Small intestine (tissue), 7 donors: ENCODE measurements around the gene GIN1. TPM values are rescaled to one million over a fixed set of nuclear protein-coding genes. Genes with fewer than 3 reads are reported as not detected.

Experiments used
- DNase-seq, 2 donors: peaks; one replicate each; pipeline versions ENCODE4 v3.0.0 to v3.0.0-alpha.2; 2013
- FAIRE-seq: peaks from 2 replicates; lab custom pipeline; 2012; peaks lifted over from hg19 to GRCh38; lab: Jason Lieb, UNC
- H3K27ac ChIP-seq, 3 donors: one replicate each; pipeline ENCODE4 v1.5.1; 2013; ENCODE audit warnings: low read length in 2 of 3, mild to moderate bottlenecking in 2 of 3, control low read depth in 1 of 3, inconsistent platforms in 1 of 3, low read depth in 1 of 3, moderate library complexity in 1 of 3
- H3K27me3 ChIP-seq, 3 donors: one replicate each; pipeline ENCODE4 v1.6.1; 2013; ENCODE audit warnings: low read length in 3 of 3, inconsistent platforms in 1 of 3; ENCODE audit not compliant: control insufficient read depth in 3 of 3, insufficient read depth in 3 of 3
- H3K36me3 ChIP-seq, 3 donors: one replicate each; pipeline ENCODE4 v1.6.1; 2013; ENCODE audit warnings: low read length in 3 of 3, inconsistent platforms in 1 of 3, low read depth in 1 of 3, mild to moderate bottlenecking in 1 of 3, moderate library complexity in 1 of 3; ENCODE audit not compliant: control insufficient read depth in 3 of 3, insufficient read depth in 2 of 3
- H3K4me1 ChIP-seq, 3 donors: one replicate each; pipeline ENCODE4 v1.6.1; 2013; ENCODE audit warnings: low read length in 2 of 3, inconsistent platforms in 1 of 3, low read depth in 1 of 3, mild to moderate bottlenecking in 1 of 3, moderate library complexity in 1 of 3; ENCODE audit not compliant: control insufficient read depth in 3 of 3, insufficient read depth in 2 of 3
- H3K4me3 ChIP-seq, 3 donors: one replicate each; pipeline ENCODE4 v1.5.1; 2013; ENCODE audit warnings: low read length in 3 of 3, control low read depth in 1 of 3, inconsistent platforms in 1 of 3, low read depth in 1 of 3, mild to moderate bottlenecking in 1 of 3, moderate library complexity in 1 of 3
- H3K9me3 ChIP-seq, 2 donors: one replicate each; pipeline ENCODE4 v1.6.1; 2013; ENCODE audit warnings: low read depth in 1 of 2, low read length in 1 of 2; ENCODE audit not compliant: control insufficient read depth in 2 of 2, insufficient read depth in 1 of 2
- WGBS, 3 donors: extraction: QIAGEN DNeasy Blood & Tissue Kit; methylation state at CpG; one replicate each; pipeline ENCODE4 v1.1.7; 2013; 5-methylcytosine and 5-hydroxymethylcytosine counted together
- polyA plus RNA-seq, 4 donors: library from polyadenylated mRNA; stranded (reverse) in 3 of 4; unstranded in 1 of 4; fragments of 200-250 nt in 3 of 4; fragments of 120-200 nt in 1 of 4; gene quantifications; one replicate each; pipeline versions ENCODE4 v1.2.1 to v1.2.3, GENCODE V29; 2013
- donor health status: healthy with polysubstance abuse.
- donor health status: control.
- donor health status: control.
- donor health status: Bipolar disorder and iron deficiency.
- donor health status: healthy.

Gene GIN1
- polyA plus RNA-seq, 4 donors: 2.7 to 7.2 (median 3.5) TPM

GRCh38 chr5:103108086-103108485 is 11.9 kb downstream of the GIN1 start:
- H3K9me3 ChIP-seq: no peaks in the 10 kb centered on the region
- no peaks in the 10 kb centered on the region for H3K4me1 ChIP-seq
- H3K36me3 ChIP-seq: peaks cover 0 to 2% (median 0%) of the 10 kb centered on the region in 3 donors
- H3K27me3 ChIP-seq: no peaks in the 10 kb centered on the region
- no peak for FAIRE-seq
- 56 to 91% (median 63%) methylated on average over 2 of the region's 2 CpGs for WGBS, 3 donors
- no peak overlapping the region for H3K27ac ChIP-seq
- DNase-seq: no peak
- H3K4me3 ChIP-seq: no peak overlapping the region

GRCh38 chr5:103102234-103102633 is 17.7 kb downstream of the GIN1 start:
- no peak for FAIRE-seq
- DNase-seq: no peak
- peaks cover 0 to 4% (median 1%) of the 10 kb centered on the region in 3 donors for H3K36me3 ChIP-seq
- H3K27me3 ChIP-seq: no peaks in the 10 kb centered on the region
- H3K4me1 ChIP-seq: no peaks in the 10 kb centered on the region
- 72 to 91% (median 85%) methylated on average over 1 of the region's 1 CpG for WGBS, 3 donors
- no peak overlapping the region for H3K4me3 ChIP-seq
- H3K9me3 ChIP-seq: no peaks in the 10 kb centered on the region
- no peak overlapping the region for H3K27ac ChIP-seq

- Histone ChIP-seq H3K4me1 (no peaks in the 10 kb centered on the region), H3K4me3 (no peak overlapping the region), H3K36me3 (peaks cover 0 to 4% (median 0%) of the 10 kb centered on the region in 3 donors), H3K9me3 (no peaks in the 10 kb centered on the region), H3K27me3 (no peaks in the 10 kb centered on the region), H3K27ac (no peak overlapping the region)
- FAIRE-seq: no peak
- DNase-seq: no peak
- WGBS, 3 donors: 94 to 96% (median 95%) methylated on average over 6 of the region's 6 CpGs
These were observed 18.7 kb downstream of the GIN1 start for GRCh38 chr5:103101079-103101750.

GRCh38 chr5:103098993-103099392 is 20.9 kb downstream of the GIN1 start:
- H3K9me3 ChIP-seq: no peaks in the 10 kb centered on the region
- FAIRE-seq (no peak), DNase-seq (no peak)
- 77 to 93% (median 82%) methylated on average over 2 of the region's 2 CpGs for WGBS, 3 donors
- peaks cover 0 to 4% (median 0%) of the 10 kb centered on the region in 3 donors for H3K36me3 ChIP-seq
- H3K27me3 ChIP-seq: no peaks in the 10 kb centered on the region
- no peak overlapping the region for H3K27ac ChIP-seq
- no peak overlapping the region for H3K4me3 ChIP-seq
- no peaks in the 10 kb centered on the region for H3K4me1 ChIP-seq

GRCh38 chr5:103094737-103095136 is 25.2 kb downstream of the GIN1 start:
- no peak for FAIRE-seq
- WGBS, 3 donors: 69 to 82% (median 75%) methylated on average over 2 of the region's 2 CpGs
- H3K27me3 ChIP-seq: no peaks in the 10 kb centered on the region
- H3K36me3 ChIP-seq: peaks cover 0 to 12% (median 2%) of the 10 kb centered on the region in 3 donors
- no peaks in the 10 kb centered on the region for H3K9me3 ChIP-seq
- H3K27ac ChIP-seq: no peak overlapping the region
- H3K4me3 ChIP-seq: no peak overlapping the region
- DNase-seq: no peak
- H3K4me1 ChIP-seq: no peaks in the 10 kb centered on the region

GRCh38 chr5:103093727-103094126 is 26.2 kb downstream of the GIN1 start:
- H3K27ac ChIP-seq: no peak overlapping the region
- H3K27me3 ChIP-seq: no peaks in the 10 kb centered on the region
- no peaks in the 10 kb centered on the region for H3K9me3 ChIP-seq
- no peak overlapping the region for H3K4me3 ChIP-seq
- no peak for FAIRE-seq
- peaks cover 0 to 12% (median 2%) of the 10 kb centered on the region in 3 donors for H3K36me3 ChIP-seq
- no peak for DNase-seq
- 92 to 95% (median 95%) methylated on average over 1 of the region's 1 CpG for WGBS, 3 donors
- H3K4me1 ChIP-seq: no peaks in the 10 kb centered on the region

- no peak overlapping the region for H3K27ac ChIP-seq
- peaks cover 0 to 15% (median 2%) of the 10 kb centered on the region in 3 donors for H3K36me3 ChIP-seq
- FAIRE-seq: no peak
- H3K4me1 ChIP-seq: no peaks in the 10 kb centered on the region
- DNase-seq: no peak
- H3K27me3 ChIP-seq: no peaks in the 10 kb centered on the region
- 93 to 98% (median 94%) methylated on average over 3 of the region's 3 CpGs for WGBS, 3 donors
- peaks cover 0 to 3% of the 10 kb centered on the region in 2 donors for H3K9me3 ChIP-seq
- no peak overlapping the region for H3K4me3 ChIP-seq
These were observed 27.3 kb downstream of the GIN1 start for GRCh38 chr5:103092676-103093075.

- no peak for FAIRE-seq
- Histone ChIP-seq H3K36me3 (peaks cover 2 to 19% (median 3%) of the 10 kb centered on the region in 3 donors), H3K27ac (no peak overlapping the region), H3K4me3 (no peak overlapping the region), H3K9me3 (peaks cover 0 to 6% of the 10 kb centered on the region in 2 donors), H3K4me1 (no peaks in the 10 kb centered on the region), H3K27me3 (no peaks in the 10 kb centered on the region)
- 86 to 91% (median 89%) methylated on average over 1 of the region's 1 CpG for WGBS, 3 donors
- DNase-seq: no peak
These were observed 29.1 kb downstream of the GIN1 start for GRCh38 chr5:103090791-103091190.
